ENCODE data around the gene PACSIN3. TPM values are rescaled to one million over a fixed set of nuclear protein-coding genes. Genes with fewer than 3 reads are reported as not detected.

PACSIN3 gene
- total and polyA plus RNA-seq, 2 of the 8 experiments (the other 6 are each of a cell fraction or from before 2014, with no cell fraction given): 23.8 to 47.2 TPM

DNA sequence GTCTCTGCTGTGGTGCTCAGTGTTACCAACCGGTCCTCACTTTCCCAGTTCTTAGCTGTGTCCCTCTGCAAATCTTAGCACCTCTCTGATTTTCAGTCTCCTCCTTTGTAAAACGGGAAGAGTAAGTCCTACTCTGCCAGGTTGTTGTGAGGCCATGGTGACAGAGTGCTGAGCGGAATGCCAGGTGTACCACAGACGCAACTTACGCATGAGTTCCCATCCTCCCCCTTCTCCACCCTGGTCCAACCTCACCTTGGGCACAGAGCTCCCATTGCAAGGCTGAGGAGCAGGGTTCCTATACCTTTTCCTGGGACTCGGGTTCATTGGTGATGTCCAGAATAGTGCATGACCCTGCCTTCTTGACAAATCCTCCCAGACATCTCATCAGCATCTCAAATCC is 21.2 kb upstream of the PACSIN3 start:
- Histone ChIP-seq H3K14ac (ENCODE audit: insufficient read length) (no peak overlapping the region), H3K27me3 (replicated peaks in 1 of 4; ENCODE audit: control insufficient read depth in 3 of 4, extremely low read depth in 1 of 4, insufficient read depth in 3 of 4, low read length in 3 of 4) (no peaks in the 10 kb centered on the region), H3K18ac (ENCODE audit: extremely low read depth, low read length) (no peak overlapping the region), H4K8ac (ENCODE audit: extremely low read depth, insufficient read depth, low read length) (no peak overlapping the region), H3K4ac (replicated peaks; ENCODE audit: insufficient read length, low read depth, low read length) (no peak overlapping the region), H2BK120ac (replicated peaks; ENCODE audit: low read depth, low read length) (no peak overlapping the region), H3K4me2 (ENCODE audit: insufficient read depth in 1 of 2, low read depth in 2 of 2, low read length in 2 of 2) (no peak overlapping the region), H3K23ac (ENCODE audit: insufficient read length) (no peak overlapping the region), H3K4me3 (ENCODE audit: extremely low read depth in 1 of 4, insufficient read depth in 2 of 4, low read depth in 3 of 4, low read length in 4 of 4) (no peak overlapping the region), H3K27ac (ENCODE audit: low read depth, low read length) (no peak overlapping the region), H2BK5ac (ENCODE audit: low read depth, low read length) (no peak overlapping the region), H2AFZ (ENCODE audit: low read length) (peak overlapping the region; percentile 6; the same call in 1 of the 2 replicates), H3K79me2 (ENCODE audit: control insufficient read depth in 1 of 2, insufficient read depth in 2 of 2, low read length in 2 of 2) (no peaks in the 10 kb centered on the region), H3K23me2 (ENCODE audit: low read depth, low read length) (no peaks in the 10 kb centered on the region), H4K91ac (replicated peaks; ENCODE audit: insufficient read length, low read length) (no peak overlapping the region), H3K4me1 (replicated peaks in 1 of 4; ENCODE audit: control insufficient read depth in 3 of 4, insufficient read depth in 4 of 4, low read length in 3 of 4) (peaks cover 2 to 7% (median 5%) of the 10 kb centered on the region in 4 experiments; a peak in 6 of 7 replicates), H4K20me1 (replicated peaks in 1 of 2; ENCODE audit: control insufficient read depth in 1 of 2, insufficient read depth in 2 of 2, low read length in 2 of 2) (no peaks in the 10 kb centered on the region), H3K9ac (replicated peaks in 1 of 4; ENCODE audit: extremely low read depth in 1 of 4, low read depth in 3 of 4, low read length in 3 of 4) (no peak overlapping the region), H3K9me3 (ENCODE audit: insufficient read depth in 2 of 2, low read depth in 1 of 2, low read length in 1 of 2) (no peaks in the 10 kb centered on the region), H3K79me1 (ENCODE audit: low read depth, low read length) (no peaks in the 10 kb centered on the region), H2AK5ac (ENCODE audit: low read depth, low read length) (no peak overlapping the region), H4K5ac (ENCODE audit: insufficient read length, low read depth, low read length) (no peak overlapping the region), H2BK20ac (ENCODE audit: low read length) (peak overlapping the region; percentile 27; the same call in 1 of the 2 replicates), H3K56ac (replicated peaks; ENCODE audit: insufficient read length, low read depth, low read length) (no peak overlapping the region), H3K36me3 (ENCODE audit: control insufficient read depth in 2 of 4, insufficient read depth in 4 of 4, low read length in 3 of 4) (no peaks in the 10 kb centered on the region), H2BK15ac (ENCODE audit: low read length) (0 out of 2 replicates have a peak overlapping the region, but pooled peaks have one; percentile 12), H2BK12ac (ENCODE audit: low read depth, low read length) (no peak overlapping the region)
- no peak for DNase-seq (ENCODE audit: low read depth in 1 of 2, low spot score in 2 of 2)
- CTCF ChIA-PET (ENCODE audit: partially characterized antibody): interaction anchor here (0.6 to 21.5 kb wide), 5 partner anchors 19 to 63 kb away, joined by 3 to 247 read pairs (median 3); partner anchors contain the start of genes ARFGAP2 and PACSIN3
- WGBS, 2 experiments (ENCODE audit: extremely low coverage in 1 of 2, insufficient coverage in 1 of 2, insufficient read length in 1 of 2, insufficient replicate concordance in 2 of 2, low coverage in 1 of 2, low lambda C conversion rate in 2 of 2, missing lambda C conversion rate in 1 of 2): 90% methylated on average over 6 of the region's 6 CpGs; no CpG with 5 or more reads in 1 of the 2 experiments
- TF ChIP-seq SP2 (IDR thresholded peaks at IDR 0.05; ENCODE audit: low read length) (no peak), TBP (IDR thresholded peaks at IDR 0.05; ENCODE audit: low read depth, low read length) (no peak), HDAC2 (IDR thresholded peaks at IDR 0.05; ENCODE audit: borderline replicate concordance in 1 of 2, low read depth in 2 of 2, low read length in 2 of 2) (no peak), YY1 (IDR thresholded peaks at IDR 0.05; ENCODE audit: low read depth, low read length) (no peak), TAF1 (IDR thresholded peaks at IDR 0.05; ENCODE audit: low read depth, low read length) (no peak), GABPA (IDR thresholded peaks at IDR 0.05; ENCODE audit: borderline replicate concordance, insufficient read depth, low read length) (no peak), TEAD4 (IDR thresholded peaks at IDR 0.05; ENCODE audit: low read depth, low read length) (no peak)
- POLR2A ChIA-PET (ENCODE audit: partially characterized antibody): interaction anchor here (0.8 to 4.1 kb wide), 4 partner anchors 9 to 211 kb away, joined by 3 to 23 read pairs (median 3); partner anchors contain the start of gene PACSIN3
- FAIRE-seq: no peak
